Measurements from ENCODE around the gene FAR1.

The FAR1 gene

GRCh38 chr11:13726456-13726855, 58.0 kb downstream of the FAR1 start:
- H3K4me3 ChIP-seq (ENCODE audit: low read depth, low read length, poor library complexity, severe bottlenecking) = no peak overlapping the region
- no peaks in the 10 kb centered on the region for H4K20me1 ChIP-seq (ENCODE audit: insufficient read depth, low read length)
- H3K27me3 ChIP-seq (ENCODE audit: insufficient read depth, low read length) = no peaks in the 10 kb centered on the region
- no peak overlapping the region for H3K9ac ChIP-seq (ENCODE audit: low read length)
- no peaks in the 10 kb centered on the region for H3F3A ChIP-seq (ENCODE audit: insufficient read depth, low read length)
- no peak overlapping the region for H3K4me2 ChIP-seq (ENCODE audit: low read length)
- H3K9me3 ChIP-seq (ENCODE audit: low read length) = no peaks in the 10 kb centered on the region
- H3K36me3 ChIP-seq (ENCODE audit: insufficient read depth, low read length) = peaks cover 58% of the 10 kb centered on the region
- no peak overlapping the region for H3K27ac ChIP-seq (ENCODE audit: low read depth, low read length, poor library complexity, severe bottlenecking)
- H3K9me2 ChIP-seq (ENCODE audit: low read depth, low read length) = no peaks in the 10 kb centered on the region
- H2AFZ ChIP-seq (ENCODE audit: low read length) = no peak overlapping the region
- TF ChIP-seq EZH2 (IDR thresholded peaks at IDR 0.05; ENCODE audit: borderline replicate concordance, low read length) = no peak
- no peak for TF ChIP-seq CTCF (IDR thresholded peaks at IDR 0.05; ENCODE audit: low read length)
- H3K4me1 ChIP-seq (ENCODE audit: insufficient read depth, low read length, severe bottlenecking) = no peaks in the 10 kb centered on the region
- H3K79me2 ChIP-seq (ENCODE audit: insufficient read depth, low read length) = 0 out of 2 replicates have a peak, but pooled peaks cover 3% of the 10 kb centered on the region

- H3K4me3 ChIP-seq (ENCODE audit: low read depth, low read length, poor library complexity, severe bottlenecking) = no peak overlapping the region
- no peak overlapping the region for H3K9ac ChIP-seq (ENCODE audit: low read length)
- H3K36me3 ChIP-seq (ENCODE audit: insufficient read depth, low read length) = peaks cover 52% of the 10 kb centered on the region
- no peak overlapping the region for H3K4me2 ChIP-seq (ENCODE audit: low read length)
- H3K27ac ChIP-seq (ENCODE audit: low read depth, low read length, poor library complexity, severe bottlenecking) = no peak overlapping the region
- H3K27me3 ChIP-seq (ENCODE audit: insufficient read depth, low read length) = no peaks in the 10 kb centered on the region
- H2AFZ ChIP-seq (ENCODE audit: low read length) = no peak overlapping the region
- no peak for TF ChIP-seq EZH2 (IDR thresholded peaks at IDR 0.05; ENCODE audit: borderline replicate concordance, low read length)
- no peak for TF ChIP-seq CTCF (IDR thresholded peaks at IDR 0.05; ENCODE audit: low read length)
- H3K9me2 ChIP-seq (ENCODE audit: low read depth, low read length) = no peaks in the 10 kb centered on the region
- H3F3A ChIP-seq (ENCODE audit: insufficient read depth, low read length) = no peaks in the 10 kb centered on the region
- no peaks in the 10 kb centered on the region for H3K4me1 ChIP-seq (ENCODE audit: insufficient read depth, low read length, severe bottlenecking)
- H4K20me1 ChIP-seq (ENCODE audit: insufficient read depth, low read length) = no peaks in the 10 kb centered on the region
- 0 out of 2 replicates have a peak, but pooled peaks cover 3% of the 10 kb centered on the region for H3K79me2 ChIP-seq (ENCODE audit: insufficient read depth, low read length)
- no peaks in the 10 kb centered on the region for H3K9me3 ChIP-seq (ENCODE audit: low read length)
These were observed 59.6 kb downstream of the FAR1 start for GRCh38 chr11:13728076-13728475.

GRCh38 chr11:13734530-13734929, 66.1 kb downstream of the FAR1 start:
- H3K36me3 ChIP-seq (ENCODE audit: insufficient read depth, low read length) = peaks cover 13% of the 10 kb centered on the region

More at GRCh38 chr11:13734530-13734929, 66.1 kb downstream of the FAR1 start:
- no peak overlapping the region for H2AFZ ChIP-seq (ENCODE audit: low read length)
- no peaks in the 10 kb centered on the region for H3K9me2 ChIP-seq (ENCODE audit: low read depth, low read length)
- H3K4me3 ChIP-seq (ENCODE audit: low read depth, low read length, poor library complexity, severe bottlenecking) = no peak overlapping the region
- H3K4me2 ChIP-seq (ENCODE audit: low read length) = no peak overlapping the region
- no peaks in the 10 kb centered on the region for H3K79me2 ChIP-seq (ENCODE audit: insufficient read depth, low read length)
- H3K9me3 ChIP-seq (ENCODE audit: low read length) = no peaks in the 10 kb centered on the region
- H3K27me3 ChIP-seq (ENCODE audit: insufficient read depth, low read length) = no peaks in the 10 kb centered on the region
- no peak for TF ChIP-seq CTCF (IDR thresholded peaks at IDR 0.05; ENCODE audit: low read length)
- no peak for TF ChIP-seq EZH2 (IDR thresholded peaks at IDR 0.05; ENCODE audit: borderline replicate concordance, low read length)
- no peak overlapping the region for H3K27ac ChIP-seq (ENCODE audit: low read depth, low read length, poor library complexity, severe bottlenecking)
- H3F3A ChIP-seq (ENCODE audit: insufficient read depth, low read length) = no peaks in the 10 kb centered on the region
- H3K4me1 ChIP-seq (ENCODE audit: insufficient read depth, low read length, severe bottlenecking) = no peaks in the 10 kb centered on the region
- no peaks in the 10 kb centered on the region for H4K20me1 ChIP-seq (ENCODE audit: insufficient read depth, low read length)
- H3K9ac ChIP-seq (ENCODE audit: low read length) = no peak overlapping the region

All from OCI-LY1 (cell line).